Parietal lobe (tissue), 2 donors: ENCODE measurements around the gene UHRF2. TPM values are rescaled to one million over a fixed set of nuclear protein-coding genes. Genes with fewer than 3 reads are reported as not detected.

Experiments
- small RNA-seq: library from RNA; depleted of rRNA; stranded (forward); fragments of <200 nt; gene quantifications from one replicate; pipeline ENCODE3, GENCODE V24; 2014; ENCODE audit warnings: low replicate concordance
- total RNA-seq: library from RNA; depleted of rRNA; stranded (reverse); fragments of >200 nt; gene quantifications from one replicate; pipeline ENCODE4 v1.2.3, GENCODE V29; 2014

Gene UHRF2
- total RNA-seq = 158 TPM

DNA sequence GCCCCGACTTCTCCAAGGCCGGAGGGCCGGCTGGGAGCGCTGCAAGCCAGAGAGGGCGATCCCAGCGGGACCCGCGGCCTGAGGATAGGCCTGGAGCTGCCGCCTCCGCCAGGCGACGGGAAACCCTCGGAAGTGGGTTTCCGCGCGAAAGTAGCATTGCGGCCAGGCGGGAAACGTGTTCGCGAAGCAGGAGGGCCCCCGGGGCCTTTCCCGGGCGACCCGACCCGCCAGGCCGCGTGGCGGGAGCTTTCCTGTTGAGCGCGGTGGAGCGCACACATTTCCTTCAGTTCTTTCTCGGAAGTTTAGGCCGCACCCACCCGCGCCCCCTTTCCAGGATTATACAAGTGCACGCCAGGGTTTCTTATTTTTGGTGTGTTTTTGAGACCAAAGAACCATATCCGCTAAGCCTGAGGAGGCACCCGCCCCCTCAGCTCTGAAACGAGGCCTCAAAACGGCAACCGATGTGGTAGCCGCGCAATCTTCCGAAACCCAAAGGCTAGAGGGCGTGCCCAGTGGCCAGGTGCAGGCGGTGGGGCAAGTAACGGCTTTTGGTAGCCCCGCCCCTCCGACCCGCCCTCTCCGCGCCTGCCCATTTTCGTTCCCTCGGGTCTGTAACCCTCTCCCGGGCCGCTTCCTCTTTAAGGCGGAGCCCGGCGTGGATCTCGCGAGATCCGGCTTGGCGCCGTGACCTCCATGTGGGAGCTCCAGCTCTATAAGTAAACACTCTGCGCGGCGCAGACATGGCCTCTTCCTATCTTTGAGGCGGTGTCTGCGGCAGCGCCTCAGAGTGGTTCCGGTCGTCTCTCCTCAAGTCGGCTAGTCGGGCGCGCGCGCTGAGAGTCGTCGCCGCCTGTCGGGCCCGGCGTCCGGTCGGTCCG is at the start of gene UHRF2:
TSS of gene UHRF2 (plus strand) at position 713 of the 878 bp plus-strand sequence. CDS start 292 bp downstream, outside the sequence.

Small RNA genes lying within 50 kb of the gene (small RNA-seq; reads per million reads assigned to genes)
- gene RN7SL25P = not detected

Other genes with a start within 250 kb of the UHRF2 start
- gene IL33, start 197.4 kb upstream of the UHRF2 start, total RNA-seq = 12.8 TPM
- gene TPD52L3, start 84.8 kb upstream of the UHRF2 start, total RNA-seq = not detected
- gene GLDC, start 232.5 kb downstream of the UHRF2 start, total RNA-seq = 20.7 TPM